GM18502 (cell line): ENCODE results near the gene IFT57.
"Not testable (repeated sequence)": the region's sequence is repeated elsewhere in the genome, so short reads cannot be mapped to it uniquely, and the experiment has no call there.

ENCODE experiments used
- ATAC-seq: cut with Tn5 transposase; IDR thresholded peaks from one replicate; pipeline ENCODE4 v1.9.1; 2021; ENCODE audit warnings: mild to moderate bottlenecking; ENCODE audit not compliant: unreplicated experiment, poor library complexity

IFT57 gene, protein sequence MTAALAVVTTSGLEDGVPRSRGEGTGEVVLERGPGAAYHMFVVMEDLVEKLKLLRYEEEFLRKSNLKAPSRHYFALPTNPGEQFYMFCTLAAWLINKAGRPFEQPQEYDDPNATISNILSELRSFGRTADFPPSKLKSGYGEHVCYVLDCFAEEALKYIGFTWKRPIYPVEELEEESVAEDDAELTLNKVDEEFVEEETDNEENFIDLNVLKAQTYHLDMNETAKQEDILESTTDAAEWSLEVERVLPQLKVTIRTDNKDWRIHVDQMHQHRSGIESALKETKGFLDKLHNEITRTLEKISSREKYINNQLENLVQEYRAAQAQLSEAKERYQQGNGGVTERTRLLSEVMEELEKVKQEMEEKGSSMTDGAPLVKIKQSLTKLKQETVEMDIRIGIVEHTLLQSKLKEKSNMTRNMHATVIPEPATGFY

DNA sequence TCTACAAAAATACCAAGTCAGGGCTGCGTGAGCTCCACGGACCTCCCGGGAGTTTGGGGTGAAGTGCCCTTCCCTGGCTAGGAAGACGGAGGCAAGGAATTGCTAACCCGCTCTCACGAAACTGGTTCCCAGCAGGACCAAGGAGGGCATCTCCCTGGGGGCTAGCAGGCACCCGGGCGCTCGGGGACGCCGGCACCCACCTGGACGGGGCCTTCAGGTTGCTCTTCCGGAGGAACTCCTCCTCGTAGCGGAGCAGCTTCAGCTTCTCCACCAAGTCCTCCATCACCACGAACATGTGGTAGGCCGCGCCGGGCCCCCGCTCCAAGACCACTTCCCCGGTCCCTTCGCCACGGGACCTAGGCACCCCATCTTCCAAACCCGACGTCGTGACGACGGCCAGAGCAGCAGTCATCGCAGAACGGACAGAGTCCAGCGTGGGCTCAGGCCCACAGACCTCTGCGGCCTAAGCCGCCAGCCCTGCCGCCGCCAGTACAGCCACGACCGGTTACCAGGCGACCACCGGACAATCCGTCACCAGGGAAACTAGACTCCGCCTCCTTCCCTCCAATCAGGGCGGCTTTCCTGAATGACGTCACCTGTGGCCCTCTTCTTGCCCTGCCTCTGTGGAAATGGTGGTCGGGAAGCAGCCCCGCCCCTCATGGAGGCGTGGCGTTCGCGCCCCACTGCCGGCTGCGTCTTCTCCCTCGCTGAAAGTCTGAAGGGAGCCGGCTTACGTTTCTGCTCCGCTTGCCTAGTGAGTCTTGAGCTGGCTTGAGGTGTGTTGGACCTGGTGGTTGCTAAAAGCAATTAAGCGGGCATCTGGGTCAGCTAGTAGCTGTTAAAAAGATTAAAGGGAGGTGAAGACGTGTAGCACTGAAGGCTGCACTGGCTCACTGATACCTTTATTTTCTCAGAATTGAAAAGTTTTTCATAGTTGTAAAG is at the start of gene IFT57:
IFT57 (minus strand) TSS at position 514 of the 942 bp plus-strand sequence; CDS start at position 412, 102 bp downstream.
- peak; percentile 92 for ATAC-seq

DNA sequence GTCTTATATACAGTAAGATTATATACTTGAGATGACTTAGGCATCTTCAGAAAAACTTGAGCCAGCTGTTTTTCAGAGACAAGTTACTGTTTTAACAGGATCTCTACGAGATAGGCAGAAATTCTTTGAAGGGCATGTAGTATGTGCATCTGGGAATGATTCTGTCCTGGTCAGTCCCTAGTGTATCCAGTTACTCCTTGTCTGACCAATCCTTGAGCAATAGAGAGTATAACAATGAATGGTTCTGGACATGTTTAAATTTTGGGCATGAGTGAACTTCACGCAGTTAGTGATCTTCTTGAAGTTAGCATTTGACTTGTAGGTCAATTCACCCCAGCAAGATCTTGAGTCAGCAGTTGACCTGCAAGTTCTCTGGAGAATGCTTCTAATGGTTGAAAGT is 49.4 kb upstream of the IFT57 start:
- no peak for ATAC-seq

- not testable (repeated sequence) for ATAC-seq
Measured at GRCh38 chr3:108268235-108268634, 46.0 kb upstream of the IFT57 start.

GRCh38 chr3:108264534-108265298 is 42.5 kb upstream of the IFT57 start:
- peak; percentile 82 for ATAC-seq

DNA sequence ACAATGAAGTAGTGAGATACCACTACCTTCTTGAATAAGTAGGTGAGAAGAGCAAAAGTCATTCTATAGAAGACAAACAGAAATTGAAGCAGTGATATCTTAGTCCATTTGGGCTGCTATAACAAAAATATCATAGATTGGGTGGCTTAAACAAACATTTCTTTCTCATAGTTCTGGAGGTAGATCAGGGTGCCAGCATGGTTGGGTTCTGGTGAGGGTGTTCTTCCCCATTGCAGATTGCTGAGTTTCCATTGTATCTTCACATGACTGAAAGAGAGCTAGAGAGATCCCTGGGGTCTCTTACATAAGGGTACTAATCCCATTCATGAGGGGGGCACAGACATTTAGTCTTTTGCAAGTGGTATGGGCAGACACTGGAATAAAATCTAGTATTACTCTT is 32.9 kb upstream of the IFT57 start:
- ATAC-seq = no peak

DNA sequence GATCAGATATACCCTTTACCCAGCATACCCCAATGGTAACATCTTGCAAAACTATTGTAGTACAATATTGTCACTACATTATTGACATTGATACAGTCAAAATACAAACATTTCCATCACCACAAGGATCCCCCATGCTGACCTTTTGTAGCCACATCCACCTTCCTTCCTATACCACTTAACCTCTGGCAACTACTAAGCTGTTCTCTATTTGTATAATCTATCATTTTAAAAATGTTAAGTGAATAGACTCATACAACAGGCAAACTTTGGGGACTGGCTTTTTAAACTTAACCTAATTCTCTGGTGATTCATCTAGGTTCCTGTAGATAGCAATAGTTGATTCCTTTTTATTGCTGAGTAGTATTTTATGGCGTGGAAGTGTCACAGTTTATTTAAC is 29.6 kb upstream of the IFT57 start:
- no peak for ATAC-seq

DNA sequence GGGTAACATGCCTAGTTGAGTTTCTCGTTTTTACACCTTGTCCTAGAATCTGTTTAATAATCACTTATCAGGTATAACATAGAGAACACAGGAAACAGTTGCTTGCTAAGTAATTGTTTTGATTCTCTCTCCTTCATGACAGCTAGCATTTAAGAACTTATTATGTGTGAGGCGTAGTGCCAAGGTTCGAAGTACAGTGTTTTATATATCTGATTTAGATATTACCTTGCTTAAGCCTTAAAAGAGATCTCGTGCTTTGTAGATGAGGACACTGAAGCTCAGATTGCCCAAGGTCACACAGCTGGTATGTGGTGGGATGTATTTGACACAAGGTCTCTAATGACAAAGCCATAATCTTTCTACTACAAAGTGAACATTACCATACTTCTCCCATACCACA is 29.0 kb upstream of the IFT57 start:
- ATAC-seq = no peak

- no peak for ATAC-seq
Measured at GRCh38 chr3:108250626-108251025, 28.4 kb upstream of the IFT57 start.

DNA sequence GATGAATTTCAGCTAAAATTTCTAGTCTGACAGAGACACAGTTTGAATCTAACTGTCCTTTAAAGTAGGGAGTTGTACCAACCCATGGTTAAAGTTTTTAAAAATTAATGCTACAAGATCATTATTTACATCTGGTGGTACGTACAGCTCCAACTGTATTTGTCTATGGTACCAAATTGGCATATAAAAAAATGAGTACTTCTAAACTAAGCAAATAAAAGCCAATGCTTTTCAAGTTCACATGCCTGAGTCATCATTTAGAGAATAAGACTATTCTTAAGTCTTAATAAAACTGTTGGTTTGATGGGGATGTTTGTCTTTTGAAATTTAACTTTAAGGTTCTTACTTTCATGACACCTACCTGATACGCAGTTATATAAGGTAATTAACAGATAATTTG is 21.0 kb upstream of the IFT57 start:
- no peak for ATAC-seq

GRCh38 chr3:108242776-108243175 is 20.6 kb upstream of the IFT57 start:
- ATAC-seq = no peak

DNA sequence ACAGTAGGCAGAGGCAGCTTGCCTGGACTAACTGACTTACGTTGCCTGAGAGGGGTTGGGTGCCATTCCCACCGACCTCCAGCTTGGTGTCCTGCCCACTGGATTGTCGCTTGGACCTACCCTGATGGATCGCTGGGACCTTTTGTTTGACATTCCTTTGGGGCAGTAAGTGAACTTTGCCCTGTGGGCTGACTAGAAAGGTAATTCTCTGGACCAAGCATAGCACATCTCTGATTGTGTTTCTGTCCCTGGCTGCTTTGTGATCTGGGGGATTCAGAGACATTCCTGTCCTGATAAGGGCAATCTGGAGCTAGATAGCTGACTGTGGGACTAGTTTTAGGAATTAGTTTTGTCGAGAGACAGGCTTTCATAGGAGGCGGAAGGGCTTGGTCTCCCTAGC is 19.5 kb upstream of the IFT57 start:
- ATAC-seq = no peak

GRCh38 chr3:108241146-108241545 is 18.9 kb upstream of the IFT57 start:
- no peak for ATAC-seq

DNA sequence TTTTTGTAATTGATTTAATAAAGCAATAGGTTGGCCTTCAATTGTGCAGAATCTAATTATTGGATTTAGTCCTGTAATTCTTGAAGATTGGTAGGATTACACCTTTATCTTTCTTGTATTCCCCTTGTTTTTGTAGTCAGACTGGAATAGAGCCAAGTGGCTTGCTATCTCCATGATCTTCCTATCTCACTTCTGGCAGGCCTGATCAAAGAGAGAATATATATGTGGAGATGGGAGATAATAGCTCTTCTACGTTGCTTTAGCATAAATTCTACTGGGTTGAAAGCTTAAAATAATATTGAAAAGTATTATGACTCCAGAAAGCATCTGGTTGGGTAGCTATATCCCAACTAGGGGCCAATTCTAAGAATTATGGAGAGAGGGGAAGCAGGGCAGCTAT is 16.9 kb upstream of the IFT57 start:
- no peak for ATAC-seq

GRCh38 chr3:108235290-108235689 is 13.1 kb upstream of the IFT57 start:
- ATAC-seq = no peak

DNA sequence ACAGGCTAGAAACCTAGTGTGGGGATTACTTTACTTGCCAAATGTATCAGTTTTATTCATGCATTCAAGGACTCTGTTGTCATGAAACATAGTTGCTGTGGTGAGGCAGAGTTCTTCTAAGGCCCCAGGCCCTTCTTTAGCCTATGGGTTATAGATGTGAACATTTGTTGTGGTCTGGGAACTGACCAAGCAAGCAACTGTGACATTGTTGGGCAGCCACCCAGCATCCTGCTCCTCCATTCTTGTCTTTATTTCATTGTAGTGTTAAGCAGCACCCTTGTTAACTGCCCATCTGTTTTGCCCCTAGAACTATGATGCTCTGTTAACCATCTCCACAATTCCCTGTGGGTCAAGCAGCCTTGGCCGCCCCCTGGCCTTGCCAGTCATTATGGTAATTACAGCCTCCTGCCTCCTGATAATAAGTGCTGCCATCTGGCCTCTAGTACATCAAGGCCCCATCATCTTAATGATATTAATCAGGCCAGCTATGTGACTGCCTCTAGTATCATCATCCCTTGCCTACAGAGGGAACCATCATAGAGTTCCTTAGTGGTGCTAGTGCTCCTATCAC is 12.2 kb upstream of the IFT57 start:
- no peak for ATAC-seq

DNA sequence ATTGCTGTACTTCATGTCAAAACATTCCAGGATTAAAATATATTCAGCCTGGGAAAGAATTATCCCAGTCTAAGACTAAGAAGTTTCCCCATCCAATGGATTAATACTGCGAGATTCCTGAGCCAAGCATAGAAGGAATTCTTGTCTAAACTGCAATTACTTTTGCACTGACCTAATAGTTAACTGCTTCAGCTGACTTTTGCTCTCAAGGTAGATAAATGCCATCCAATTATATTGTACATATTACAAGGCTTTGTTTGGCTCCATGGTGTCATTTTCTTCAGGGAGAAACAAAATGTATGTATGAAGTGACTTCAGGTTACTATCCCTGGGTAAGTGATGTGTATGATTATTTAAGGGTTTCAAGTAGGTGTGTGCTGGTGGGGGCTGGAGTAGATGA is 6.1 kb upstream of the IFT57 start:
- ATAC-seq = no peak

DNA sequence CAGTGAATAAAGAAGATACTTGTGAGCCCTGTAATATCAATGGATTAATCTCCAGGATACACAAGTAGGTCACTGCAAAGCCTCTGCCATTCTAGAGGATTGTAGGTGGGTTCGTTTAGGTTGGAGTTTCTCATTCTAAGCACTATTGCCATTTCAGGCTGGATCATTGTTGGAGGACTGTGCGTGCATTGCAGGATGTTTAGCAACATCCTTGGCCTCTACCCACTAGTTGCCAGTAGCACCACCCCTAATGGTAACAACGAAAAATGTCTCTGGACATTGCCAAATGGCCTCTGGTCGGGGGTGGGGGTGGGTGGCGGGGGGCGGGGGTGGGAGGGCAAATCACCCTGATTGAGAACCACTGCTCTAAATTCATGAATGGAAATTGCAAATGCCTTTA is 4.9 kb upstream of the IFT57 start:
- no peak for ATAC-seq

GRCh38 chr3:108225221-108225620 is 3.0 kb upstream of the IFT57 start:
- ATAC-seq = no peak

DNA sequence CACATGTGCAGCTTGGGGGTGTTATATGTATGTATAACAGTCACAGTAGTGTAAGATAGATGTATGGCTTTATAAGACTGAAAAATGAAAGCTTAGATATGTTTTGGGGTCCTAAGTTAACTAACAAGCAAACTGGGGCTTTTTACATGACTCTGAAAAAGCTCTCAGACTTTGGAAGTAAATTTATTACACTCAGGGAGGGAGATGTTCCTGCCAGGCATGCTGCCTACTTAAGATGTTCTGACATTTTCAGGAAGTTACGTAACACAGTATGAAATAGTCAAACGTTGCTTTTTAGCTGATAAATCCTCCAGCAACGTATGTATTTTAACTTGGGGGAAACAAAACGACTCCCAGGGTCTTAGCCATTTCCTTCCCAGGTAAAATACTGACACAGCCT is 1.7 kb upstream of the IFT57 start:
- no peak for ATAC-seq

DNA sequence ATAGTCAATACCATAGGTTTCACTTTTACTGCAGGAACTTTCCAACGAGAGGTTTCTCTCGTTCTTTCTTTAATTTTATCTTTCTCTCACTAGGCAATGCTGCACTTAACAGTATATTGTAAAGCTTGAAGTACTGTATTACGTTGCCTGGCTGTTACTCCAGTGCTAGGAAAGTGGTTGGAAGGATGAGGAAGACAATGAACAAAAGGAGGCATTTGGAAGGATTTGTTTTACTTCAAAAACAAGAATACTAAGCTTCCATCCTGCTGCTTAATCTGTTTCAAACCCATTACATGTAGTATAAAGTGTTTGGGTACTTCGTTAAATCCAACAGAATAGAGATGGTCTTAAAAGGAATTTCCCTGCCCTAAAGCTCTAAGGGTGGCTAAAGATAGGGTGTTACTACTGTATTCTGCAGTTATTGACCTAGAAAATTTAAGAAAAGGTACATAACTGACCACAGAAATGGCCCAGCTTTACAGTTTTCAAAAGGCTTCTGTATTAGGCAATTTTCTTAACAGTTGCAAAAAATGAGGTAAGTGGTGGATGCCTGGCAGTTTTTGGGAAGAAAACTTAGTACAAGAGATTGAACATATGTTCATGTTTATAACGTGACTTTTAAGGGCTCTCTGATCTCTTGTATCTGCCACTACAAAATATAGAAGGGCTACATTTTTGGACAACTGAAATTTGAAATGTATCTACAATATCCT is 785 bp upstream of the IFT57 start:
- ATAC-seq = no peak
